ENCODE data around the gene DNPH1. TPM values are rescaled to one million over a fixed set of nuclear protein-coding genes. Genes with fewer than 3 reads are reported as not detected.
A peak's percentile ranks its signal among the peaks of the same experiment; 100 is the strongest.

The DNPH1 gene, protein sequence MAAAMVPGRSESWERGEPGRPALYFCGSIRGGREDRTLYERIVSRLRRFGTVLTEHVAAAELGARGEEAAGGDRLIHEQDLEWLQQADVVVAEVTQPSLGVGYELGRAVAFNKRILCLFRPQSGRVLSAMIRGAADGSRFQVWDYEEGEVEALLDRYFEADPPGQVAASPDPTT
- total RNA-seq (2021; fragmentation: NEBNext Ultra II Directional; extraction: Animal tissue kit (Norgen Biotek cat#: 25700)): 33.9 and 37.2 TPM in 2 replicates
- 134 and 168 TPM in 2 replicates for polyA plus RNA-seq (2011; rRNA removed)
- polyA plus RNA-seq (2011; cell fraction: cytosol; rRNA removed): 125 TPM
- polyA plus RNA-seq (2011; cell fraction: nucleus; rRNA removed): 70.6 TPM
- polyA plus RNA-seq (2012, experiment 1 of 2): 48.8 to 75.5 TPM (median 71.2 TPM) in 4 replicates
- polyA plus RNA-seq (2012, experiment 2 of 2): 54.9 TPM
- 53.9 TPM for polyA plus RNA-seq (2013, experiment 1 of 2)
- polyA plus RNA-seq (2013, experiment 2 of 2): 54.5 TPM
- polyA minus RNA-seq (2011; rRNA and poly(A)+ RNA removed): 7.8 and 8.3 TPM in 2 replicates
- 11.4 TPM for polyA minus RNA-seq (2011; cell fraction: cytosol; rRNA and poly(A)+ RNA removed)
- 24.6 TPM for polyA minus RNA-seq (2011; cell fraction: nucleus; rRNA and poly(A)+ RNA removed)
- long read RNA-seq, experiment 1, transcript DNPH1-201 (4 exons, 657 nt): major isoform, 5 of 10 reads
- long read RNA-seq, experiment 1, partial matches to known transcripts: 2 of 10 reads
- long read RNA-seq, experiment 1, other reads (novel, unspliced or antisense): 2 of 10 reads
- long read RNA-seq, experiment 2, partial matches to known transcripts: 0 of 1 reads
- long read RNA-seq, experiment 2, other reads (novel, unspliced or antisense): 0 of 1 reads

DNA sequence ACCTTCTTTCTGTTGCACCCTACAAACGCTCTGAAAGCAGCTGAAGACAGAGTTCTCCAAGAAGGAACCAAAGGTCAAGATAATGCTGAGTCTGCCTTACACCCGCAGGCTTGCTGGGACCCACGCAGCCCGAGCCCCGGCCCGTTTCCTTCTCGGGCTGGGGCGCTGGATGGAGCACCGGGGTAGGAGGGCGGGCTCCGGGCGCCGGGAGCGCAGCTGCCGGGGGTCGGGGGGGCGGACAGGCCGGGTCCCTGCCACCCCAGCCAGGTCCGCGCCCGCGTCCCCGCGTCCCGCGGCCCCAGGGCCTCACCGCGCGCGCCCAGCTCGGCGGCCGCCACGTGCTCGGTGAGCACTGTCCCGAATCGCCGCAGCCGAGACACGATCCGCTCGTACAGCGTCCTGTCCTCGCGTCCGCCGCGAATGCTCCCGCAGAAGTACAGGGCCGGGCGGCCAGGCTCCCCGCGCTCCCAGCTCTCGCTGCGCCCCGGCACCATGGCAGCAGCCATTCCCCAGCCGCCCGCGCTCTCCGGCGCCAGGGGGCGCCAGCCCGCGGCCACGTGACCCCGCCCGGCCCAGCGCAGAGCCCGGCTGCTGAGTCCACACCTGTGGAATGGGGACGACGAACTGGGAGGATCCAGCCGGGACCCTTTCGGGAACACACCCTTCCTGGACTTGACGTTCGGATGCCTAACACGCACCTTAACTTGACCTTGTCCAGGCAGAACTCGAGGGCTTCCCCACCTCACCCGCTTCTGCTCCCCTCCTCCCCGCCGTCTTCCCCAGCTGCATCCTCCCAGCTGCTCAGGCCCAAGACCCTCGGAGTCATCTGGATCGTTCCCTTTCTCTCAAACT is at the start of gene DNPH1:
DNPH1 (minus strand) TSS at position 531 of the 852 bp plus-strand sequence; CDS start at position 506, 25 bp downstream.
- Histone ChIP-seq H3K4me3 (ENCODE audit: extremely low read depth in 1 of 4, insufficient read depth in 2 of 4, low read depth in 3 of 4, low read length in 4 of 4) (peak within 1 kb of the TSS; percentile 56 to 74 (median 58)), H4K20me1 (replicated peaks in 1 of 2; ENCODE audit: control insufficient read depth in 1 of 2, insufficient read depth in 2 of 2, low read length in 2 of 2) (no peaks in the 10 kb centered on the region), H3K27ac (ENCODE audit: low read depth, low read length) (no peak within 1 kb of the TSS), H4K91ac (replicated peaks; ENCODE audit: insufficient read length, low read length) (peak within 1 kb of the TSS; percentile 95), H2AK5ac (ENCODE audit: low read depth, low read length) (0 out of 2 replicates have a peak within 1 kb of the TSS, but pooled peaks have one; percentile 65), H2BK20ac (ENCODE audit: low read length) (peak within 1 kb of the TSS; percentile 48; the same call in 1 of the 2 replicates), H3K9me3 (ENCODE audit: insufficient read depth in 2 of 2, low read depth in 1 of 2, low read length in 1 of 2) (no peaks in the 10 kb centered on the region), H3K79me2 (ENCODE audit: control insufficient read depth in 1 of 2, insufficient read depth in 2 of 2, low read length in 2 of 2) (no peaks in the 10 kb centered on the region), H2BK5ac (ENCODE audit: low read depth, low read length) (peak within 1 kb of the TSS; percentile 71), H3K79me1 (ENCODE audit: low read depth, low read length) (no peaks in the 10 kb centered on the region), H3K4me2 (ENCODE audit: insufficient read depth in 1 of 2, low read depth in 2 of 2, low read length in 2 of 2) (peak within 1 kb of the TSS; percentile 36 to 73), H2BK120ac (replicated peaks; ENCODE audit: low read depth, low read length) (peak within 1 kb of the TSS; percentile 57), H3K14ac (ENCODE audit: insufficient read length) (no peak within 1 kb of the TSS), H2BK15ac (ENCODE audit: low read length) (no peak within 1 kb of the TSS; the same call in 1 of the 2 replicates), H2BK12ac (ENCODE audit: low read depth, low read length) (peak within 1 kb of the TSS; percentile 90; the same call in 1 of the 2 replicates), H3K23ac (ENCODE audit: insufficient read length) (no peak within 1 kb of the TSS), H4K8ac (ENCODE audit: extremely low read depth, insufficient read depth, low read length) (peak within 1 kb of the TSS; percentile 87), H3K36me3 (ENCODE audit: control insufficient read depth in 2 of 4, insufficient read depth in 4 of 4, low read length in 3 of 4) (no peaks in the 10 kb centered on the region), H4K5ac (ENCODE audit: insufficient read length, low read depth, low read length) (peak within 1 kb of the TSS; percentile 83), H3K4me1 (replicated peaks in 1 of 4; ENCODE audit: control insufficient read depth in 3 of 4, insufficient read depth in 4 of 4, low read length in 3 of 4) (peaks cover 0 to 4% (median 4%) of the 10 kb centered on the region in 4 experiments; a peak in 4 of 7 replicates), H3K18ac (ENCODE audit: extremely low read depth, low read length) (peak within 1 kb of the TSS; percentile 87), H3K4ac (replicated peaks; ENCODE audit: insufficient read length, low read depth, low read length) (peak within 1 kb of the TSS; percentile 65), H3K23me2 (ENCODE audit: low read depth, low read length) (peaks cover 5% of the 10 kb centered on the region; the same call in 1 of the 2 replicates), H3K9ac (replicated peaks in 1 of 4; ENCODE audit: extremely low read depth in 1 of 4, low read depth in 3 of 4, low read length in 3 of 4) (peak within 1 kb of the TSS; percentile 62 to 80 (median 77)), H3K56ac (replicated peaks; ENCODE audit: insufficient read length, low read depth, low read length) (peak within 1 kb of the TSS; percentile 5), H2AFZ (ENCODE audit: low read length) (peak within 1 kb of the TSS; percentile 100), H3K27me3 (replicated peaks in 1 of 4; ENCODE audit: control insufficient read depth in 3 of 4, extremely low read depth in 1 of 4, insufficient read depth in 3 of 4, low read length in 3 of 4) (peaks cover 3 to 22% (median 17%) of the 10 kb centered on the region in 4 experiments)
- CTCF ChIA-PET (ENCODE audit: partially characterized antibody): interaction anchor here (0.5 to 5.6 kb wide), 28 partner anchors 9 to 280 kb away, joined by 3 to 33 read pairs (median 4); partner anchors contain the start of genes SLC22A7 and TTBK1
- 9% methylated on average over 56 of the region's 82 CpGs; no CpG with 5 or more reads in 1 of the 2 experiments for WGBS, 2 experiments (ENCODE audit: extremely low coverage in 1 of 2, insufficient coverage in 1 of 2, insufficient read length in 1 of 2, insufficient replicate concordance in 2 of 2, low coverage in 1 of 2, low lambda C conversion rate in 2 of 2, missing lambda C conversion rate in 1 of 2)
- POLR2A ChIA-PET (ENCODE audit: partially characterized antibody): interaction anchor here (0.8 to 2.9 kb wide), 20 partner anchors 9 to 170 kb away, joined by 3 to 19 read pairs (median 5); partner anchors contain the start of genes CUL9, KLC4, MRPL2 and SRF
- no peak for FAIRE-seq
- DNase-seq (ENCODE audit: low read depth in 1 of 2, low spot score in 2 of 2): peak; percentile 36 to 94
- TF ChIP-seq TAF1 (IDR thresholded peaks at IDR 0.05; ENCODE audit: low read depth, low read length): peak; percentile 81
- no peak for TF ChIP-seq CHD1 (IDR thresholded peaks at IDR 0.05; ENCODE audit: low read depth, low read length)
- no peak for TF ChIP-seq ASH2L (IDR thresholded peaks at IDR 0.05; ENCODE audit: low read length)
- TF ChIP-seq, protein P1, sequence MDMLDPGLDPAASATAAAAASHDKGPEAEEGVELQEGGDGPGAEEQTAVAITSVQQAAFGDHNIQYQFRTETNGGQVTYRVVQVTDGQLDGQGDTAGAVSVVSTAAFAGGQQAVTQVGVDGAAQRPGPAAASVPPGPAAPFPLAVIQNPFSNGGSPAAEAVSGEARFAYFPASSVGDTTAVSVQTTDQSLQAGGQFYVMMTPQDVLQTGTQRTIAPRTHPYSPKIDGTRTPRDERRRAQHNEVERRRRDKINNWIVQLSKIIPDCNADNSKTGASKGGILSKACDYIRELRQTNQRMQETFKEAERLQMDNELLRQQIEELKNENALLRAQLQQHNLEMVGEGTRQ (IDR thresholded peaks at IDR 0.05; ENCODE audit: low read length): peak; percentile 96
- no peak for TF ChIP-seq CTBP2 (IDR thresholded peaks at IDR 0.05; ENCODE audit: borderline replicate concordance, insufficient read depth, insufficient read length, low read length)
- TF ChIP-seq CREB1 (IDR thresholded peaks at IDR 0.05): no peak
